SKM-1 (cell line): ENCODE measurements around the gene RGS3.
"Not testable (repeated sequence)": the region's sequence is repeated elsewhere in the genome, so short reads cannot be mapped to it uniquely, and the experiment has no call there.

ENCODE experiments used
- DNase-seq: peaks from one replicate; lab custom pipeline; 2025; ENCODE audit not compliant: unreplicated experiment; lab: John Stamatoyannopoulos, UW

The RGS3 gene

DNA sequence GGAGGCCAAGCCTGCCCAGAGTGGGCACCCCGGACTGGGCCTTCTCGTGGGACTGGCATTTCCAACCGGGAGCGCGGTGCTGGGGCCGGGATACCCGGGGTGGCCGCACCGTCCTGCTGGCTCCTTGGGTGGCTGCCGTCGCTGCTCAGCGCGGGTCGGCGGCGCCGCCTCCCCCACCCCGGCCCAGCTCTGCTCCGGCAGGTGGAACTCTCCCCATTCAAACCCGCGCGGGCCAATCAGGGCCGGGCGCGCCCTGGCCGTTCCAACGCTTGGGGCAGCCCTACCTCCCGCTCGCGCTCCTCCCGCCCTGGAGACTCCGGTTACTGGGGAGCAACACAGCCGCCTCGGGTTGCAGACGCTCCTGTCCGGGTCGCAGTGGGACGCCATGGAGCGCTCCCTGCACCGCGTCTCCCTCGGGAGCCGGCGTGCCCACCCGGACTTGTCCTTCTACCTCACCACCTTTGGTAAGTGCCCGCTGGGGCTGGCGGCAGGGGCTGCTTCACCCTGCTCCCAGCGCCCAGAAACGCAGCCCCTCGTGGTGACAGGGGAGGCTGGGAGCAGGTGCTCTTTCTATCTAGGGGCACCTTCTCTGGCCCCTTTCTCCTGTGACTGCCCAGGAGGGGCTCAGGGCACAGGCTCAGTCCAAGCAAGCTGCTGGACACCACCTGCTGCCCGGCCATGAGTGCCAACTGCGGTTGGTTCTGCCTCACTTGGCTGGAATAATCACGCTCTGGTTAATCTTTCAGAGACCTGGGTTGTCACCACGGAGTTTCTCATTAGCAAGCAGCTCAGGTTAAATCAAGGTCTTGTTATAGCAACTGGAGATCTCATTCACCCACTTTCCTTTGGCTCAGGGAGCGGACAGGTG, at the start of gene RGS3:
Gene RGS3, plus strand, starts transcription at position 310 of the 868 bp plus-strand sequence. Its CDS starts 76 bp downstream, at position 386.
- DNase-seq: no peak

DNA sequence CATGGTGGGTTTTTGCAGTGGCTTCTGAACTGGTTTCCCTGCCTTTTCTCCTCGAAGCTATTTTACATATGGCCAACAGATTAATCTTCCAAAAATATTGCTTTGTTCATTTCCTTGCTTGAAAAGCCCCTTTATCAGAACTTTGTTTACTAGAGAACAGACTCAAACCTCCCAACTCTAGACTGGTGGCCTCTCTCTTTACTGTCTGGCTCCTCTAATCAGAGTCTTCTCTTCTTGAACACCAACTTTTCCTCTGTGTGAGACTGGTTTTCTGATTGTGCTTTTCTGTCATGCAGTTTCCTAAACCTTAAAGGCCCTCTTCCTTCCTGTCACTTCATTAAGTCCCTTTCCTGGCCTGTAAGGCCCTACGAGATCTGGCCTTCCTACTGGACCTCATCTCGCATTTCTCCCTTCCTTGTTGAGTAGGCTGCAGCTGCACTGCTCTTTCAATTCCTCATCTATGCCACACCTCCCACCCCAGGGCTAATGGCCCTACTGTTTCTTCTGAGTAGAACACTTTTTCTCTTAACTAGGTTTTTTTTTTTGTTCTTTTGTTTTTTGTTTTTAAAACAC, 47.3 kb upstream of the RGS3 start:
- no peak for DNase-seq

DNA sequence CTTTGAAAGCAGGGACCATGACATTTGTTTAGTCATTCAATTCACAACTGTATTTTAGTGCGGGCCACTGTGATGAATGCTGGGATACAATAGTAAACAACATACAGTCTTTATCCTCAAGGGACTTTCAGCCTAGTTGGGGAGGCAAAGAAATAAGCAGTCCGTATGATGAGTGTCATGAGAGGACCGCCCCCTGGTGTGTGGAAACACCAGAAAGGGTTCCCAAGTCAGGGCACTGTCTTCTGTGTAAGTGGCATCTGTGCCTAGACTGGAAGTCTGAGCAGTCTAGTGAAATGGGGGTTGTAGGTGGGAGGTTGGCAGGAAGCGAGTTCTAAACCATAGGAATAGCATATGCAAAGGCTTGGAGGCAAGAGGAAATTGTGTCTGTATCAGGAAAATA, 46.2 kb upstream of the RGS3 start:
- no peak for DNase-seq

DNA sequence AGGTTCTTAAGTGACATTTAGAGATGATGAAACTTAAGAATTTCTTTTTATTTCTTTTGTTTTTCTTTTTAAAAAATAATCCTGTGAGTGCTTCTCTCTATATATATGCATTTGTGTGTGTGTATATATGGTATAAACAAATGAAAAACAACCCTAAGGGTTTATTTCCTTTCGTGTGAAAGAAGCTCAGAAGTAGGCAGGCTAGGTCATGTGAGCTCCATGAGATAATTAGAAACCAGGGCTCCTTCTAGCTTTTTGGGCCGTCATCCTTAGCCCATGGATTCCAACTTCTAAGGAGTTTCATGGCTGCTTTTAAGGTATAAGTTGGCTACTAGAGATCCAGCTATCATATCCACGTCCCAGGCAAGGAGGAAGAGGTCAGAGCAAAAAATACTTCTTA, 41.8 kb upstream of the RGS3 start:
- no peak for DNase-seq

DNA sequence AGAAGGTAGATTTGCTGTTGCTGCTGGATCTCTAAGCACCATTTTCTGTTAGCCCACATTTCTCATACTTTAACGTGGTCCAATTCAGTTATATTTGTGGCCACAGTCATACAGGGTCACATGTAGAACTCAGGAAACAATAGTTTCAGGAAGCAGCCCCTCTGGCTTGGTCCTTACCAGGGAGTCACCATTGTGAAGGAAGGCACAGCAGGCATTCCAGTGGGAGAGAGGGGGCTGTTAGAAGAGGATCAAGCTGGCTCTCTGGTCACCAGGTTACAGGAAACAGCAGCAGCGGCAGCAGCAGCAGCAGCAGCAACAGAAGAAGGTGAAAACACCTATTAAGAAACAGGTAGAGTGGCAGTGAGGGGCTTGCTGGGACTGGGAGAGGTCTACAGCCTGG, 38.5 kb upstream of the RGS3 start:
- no peak for DNase-seq

DNA sequence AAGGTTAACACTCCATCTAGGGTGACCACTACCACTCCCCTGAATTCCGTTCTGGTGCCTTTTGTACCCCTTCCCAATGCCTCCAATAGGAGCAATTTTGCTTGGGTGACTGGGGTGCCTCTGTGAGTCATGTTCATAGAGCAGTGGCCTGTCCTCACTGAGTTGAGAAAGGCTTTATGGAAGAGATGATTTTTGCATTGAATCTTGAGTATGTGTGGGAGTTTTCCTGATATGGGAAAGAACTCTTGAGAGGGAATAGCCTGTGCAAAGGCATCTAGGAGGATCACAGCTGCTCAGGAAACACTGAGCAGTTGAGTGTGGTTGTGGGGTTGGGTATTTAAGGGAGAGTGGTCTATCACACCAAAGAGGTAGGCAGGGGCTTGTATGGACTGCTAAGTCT, 36.8 kb upstream of the RGS3 start:
- DNase-seq: no peak

DNA sequence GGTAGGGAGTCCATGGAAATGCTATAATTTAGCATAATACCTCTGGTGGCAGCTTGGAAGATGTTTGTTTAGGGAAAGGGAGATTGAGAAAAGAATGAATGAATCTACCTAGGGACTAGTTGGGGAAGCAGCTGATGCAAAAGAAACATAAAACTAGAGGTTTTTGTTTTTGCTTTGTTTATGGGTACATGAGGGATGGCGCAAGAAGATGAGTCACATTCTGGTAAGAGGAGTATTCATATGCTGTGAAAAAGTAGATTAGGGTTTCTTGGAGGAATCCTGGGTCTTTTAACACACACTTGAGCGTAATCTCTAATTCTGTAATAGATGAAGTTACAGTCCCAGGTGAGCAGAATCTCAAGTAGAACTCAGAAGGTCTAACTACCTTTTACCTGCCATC, 35.9 kb upstream of the RGS3 start:
- DNase-seq: no peak

DNA sequence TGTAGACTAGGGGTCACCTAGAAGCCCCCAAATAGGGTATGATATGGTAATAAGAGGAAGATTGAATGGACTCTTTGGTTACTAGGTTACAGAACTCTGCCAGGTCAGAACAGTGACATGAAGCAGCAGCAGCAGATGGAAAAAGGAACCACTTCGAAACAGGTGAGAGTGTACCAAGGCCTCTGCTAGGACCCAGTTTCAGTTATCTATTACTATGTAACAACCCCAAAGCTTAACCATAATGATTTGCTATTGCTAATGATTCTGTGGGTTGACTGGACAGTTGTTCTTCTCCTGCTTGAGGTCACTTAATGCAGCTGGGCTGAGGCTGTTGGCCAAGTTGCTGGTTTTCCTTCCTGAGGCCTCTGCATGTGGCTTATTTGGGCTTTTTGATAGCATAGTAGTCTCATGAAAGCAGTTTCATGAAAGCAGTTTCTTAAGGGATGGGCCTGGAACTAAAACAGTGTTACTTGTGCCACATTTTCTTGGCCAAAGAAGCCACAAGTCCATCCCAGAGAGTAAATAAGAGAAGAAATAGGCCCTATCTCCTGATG, 35.4 kb upstream of the RGS3 start:
- no peak for DNase-seq

DNA sequence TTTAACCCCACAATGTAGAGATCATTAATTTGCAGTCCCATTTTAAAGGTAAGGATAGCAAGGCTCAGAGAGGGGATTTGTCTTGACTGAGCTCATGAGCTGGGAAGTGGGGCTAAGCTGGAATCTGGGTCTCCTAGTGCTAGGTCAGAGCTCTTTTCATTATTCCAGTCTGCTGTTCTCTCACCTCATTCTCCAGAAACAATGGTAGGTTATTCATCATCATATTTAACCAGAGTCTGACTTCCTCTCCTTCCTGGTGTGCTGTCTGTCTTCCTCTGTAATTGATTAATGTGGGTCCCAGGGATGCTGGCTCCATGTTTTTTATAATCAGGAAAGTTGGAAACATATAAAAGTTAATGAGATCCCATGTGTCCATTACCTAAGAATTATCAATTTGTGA, 32.3 kb upstream of the RGS3 start:
- DNase-seq: no peak

DNA sequence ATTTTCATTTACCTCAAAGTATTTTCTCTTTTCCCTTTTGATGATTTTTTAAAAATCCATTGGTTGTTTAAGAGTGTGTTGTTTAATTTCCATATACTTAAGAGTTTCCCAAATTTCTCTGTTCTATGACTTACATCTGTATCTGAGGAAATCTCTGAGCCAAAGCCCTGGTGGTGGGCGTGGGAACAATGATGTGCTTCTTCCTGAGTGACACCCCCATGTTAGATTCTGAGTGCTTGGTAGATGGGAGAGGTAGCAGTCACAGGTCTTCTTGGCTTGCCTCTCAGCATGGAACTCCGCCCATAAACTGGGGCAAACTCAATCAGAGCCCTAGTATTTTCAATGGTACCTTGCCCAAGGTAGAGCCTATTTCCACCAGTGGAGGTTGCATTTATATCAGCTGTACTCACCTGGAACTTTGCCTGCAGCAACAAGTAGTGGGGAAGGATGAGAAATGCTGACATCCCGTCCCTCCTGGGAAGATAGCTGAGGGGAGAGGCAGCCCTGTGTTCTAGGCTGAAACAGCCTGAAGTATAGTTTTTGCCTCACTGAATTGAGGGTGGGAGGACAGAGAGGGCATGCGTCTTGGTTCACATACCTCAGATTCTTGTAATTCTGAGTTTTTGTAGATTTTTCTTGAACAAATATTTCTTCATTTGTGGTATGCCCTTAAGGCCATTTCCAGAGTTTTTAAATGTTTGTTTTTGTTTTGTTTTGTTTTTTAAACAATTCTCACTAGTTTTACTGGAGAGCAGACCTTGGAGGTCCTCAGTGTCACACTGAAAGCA, 26.6 kb upstream of the RGS3 start:
- no peak for DNase-seq

DNA sequence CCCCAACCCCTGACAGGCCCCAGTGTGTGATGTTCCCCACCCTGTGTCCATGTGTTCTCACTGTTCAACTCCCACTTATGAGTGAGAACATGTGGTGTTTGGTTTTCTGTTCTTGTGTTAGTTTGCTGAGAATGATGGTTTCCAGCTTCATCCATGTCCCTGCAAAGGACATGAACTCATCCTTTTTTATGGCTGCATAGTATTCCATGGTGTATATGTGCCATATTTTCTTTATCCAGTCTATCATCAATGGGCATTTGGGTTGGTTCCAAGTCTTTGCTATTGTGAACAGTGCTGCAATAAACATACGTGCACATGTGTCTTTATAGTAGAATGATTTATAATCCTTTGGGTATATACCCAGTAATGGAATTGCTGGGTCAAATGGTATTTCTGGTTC, 25.8 kb upstream of the RGS3 start:
- DNase-seq: not testable (repeated sequence)

DNA sequence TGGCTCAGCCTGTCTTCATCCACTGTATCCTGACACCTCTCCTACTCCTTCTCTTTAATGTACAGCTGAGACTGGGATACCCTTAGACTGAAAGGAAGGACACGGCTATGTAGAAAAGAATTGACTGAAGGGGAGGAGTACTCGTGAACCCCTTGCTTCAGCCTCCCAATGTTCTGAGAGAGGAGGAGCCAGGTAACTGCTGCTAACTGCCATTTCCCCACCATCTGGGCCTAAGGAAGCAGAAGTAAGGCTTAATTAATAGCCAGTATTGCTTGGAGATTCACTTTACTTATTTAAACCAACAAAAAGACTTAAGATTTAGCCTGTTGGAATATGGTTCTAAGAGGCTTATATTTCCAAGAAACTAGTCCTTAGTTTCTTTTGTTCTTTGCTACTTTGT, 18.8 kb upstream of the RGS3 start:
- DNase-seq: no peak

DNA sequence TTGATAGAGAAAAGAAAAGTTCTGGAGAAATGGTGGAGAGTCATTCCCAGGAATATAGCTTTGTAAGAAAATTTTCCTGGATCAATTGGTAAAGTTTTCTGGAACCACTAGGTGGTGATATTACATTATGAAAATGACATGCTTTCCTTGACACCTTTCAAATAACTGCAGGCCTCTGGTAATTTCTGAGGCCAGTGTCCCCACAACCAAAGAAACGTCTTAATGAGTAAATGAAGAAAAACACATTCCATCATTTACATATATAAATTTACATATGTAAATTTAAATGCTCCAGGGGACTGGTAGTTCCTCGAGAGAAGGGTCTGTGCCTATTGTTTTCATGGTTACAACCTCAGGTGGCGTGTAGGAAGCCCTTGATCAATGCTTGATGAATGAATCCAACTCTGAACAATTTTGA, 17.2 kb upstream of the RGS3 start:
- DNase-seq: no peak

DNA sequence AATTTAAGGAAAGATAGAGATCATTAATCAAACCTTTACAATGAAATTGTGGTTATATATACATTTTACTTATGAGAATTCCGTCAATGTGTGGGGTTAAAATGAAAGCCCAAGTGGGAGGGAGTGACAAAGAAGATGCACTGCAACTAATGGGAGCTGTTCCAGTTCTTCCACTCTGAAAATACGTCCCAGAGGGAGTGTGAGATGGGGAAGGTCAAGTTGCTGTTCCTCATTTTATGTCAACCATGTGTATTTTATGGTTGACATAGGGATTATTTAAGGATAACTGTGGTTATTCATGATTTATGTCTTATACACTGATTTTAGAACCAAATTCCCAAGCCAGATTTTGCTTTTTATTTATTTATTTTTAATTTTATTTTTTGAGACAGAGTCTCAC, 14.2 kb upstream of the RGS3 start:
- no peak for DNase-seq

DNA sequence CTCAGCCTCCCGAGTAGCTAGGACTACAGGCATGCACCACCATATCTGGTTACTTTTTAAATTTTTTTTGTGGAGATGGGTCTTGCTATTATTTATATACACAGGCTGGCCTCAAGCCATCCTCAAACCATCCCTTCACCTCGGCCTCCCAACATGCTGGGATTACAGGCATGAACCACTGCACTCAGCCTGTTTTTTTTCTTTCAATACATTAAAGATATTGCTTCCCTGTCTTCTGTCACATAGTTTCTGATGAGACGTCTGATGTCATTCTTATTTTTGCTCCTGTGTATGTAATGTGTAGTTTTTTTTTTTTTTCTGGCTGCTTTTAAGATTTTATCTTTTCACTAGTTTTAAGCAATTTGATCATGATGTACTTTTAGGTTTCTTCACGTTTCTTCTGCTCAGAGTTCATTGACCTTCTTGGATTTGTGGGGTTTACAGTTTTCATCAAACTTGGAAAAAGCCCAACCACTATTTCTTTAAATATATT, 11.4 kb upstream of the RGS3 start:
- DNase-seq: no peak

DNA sequence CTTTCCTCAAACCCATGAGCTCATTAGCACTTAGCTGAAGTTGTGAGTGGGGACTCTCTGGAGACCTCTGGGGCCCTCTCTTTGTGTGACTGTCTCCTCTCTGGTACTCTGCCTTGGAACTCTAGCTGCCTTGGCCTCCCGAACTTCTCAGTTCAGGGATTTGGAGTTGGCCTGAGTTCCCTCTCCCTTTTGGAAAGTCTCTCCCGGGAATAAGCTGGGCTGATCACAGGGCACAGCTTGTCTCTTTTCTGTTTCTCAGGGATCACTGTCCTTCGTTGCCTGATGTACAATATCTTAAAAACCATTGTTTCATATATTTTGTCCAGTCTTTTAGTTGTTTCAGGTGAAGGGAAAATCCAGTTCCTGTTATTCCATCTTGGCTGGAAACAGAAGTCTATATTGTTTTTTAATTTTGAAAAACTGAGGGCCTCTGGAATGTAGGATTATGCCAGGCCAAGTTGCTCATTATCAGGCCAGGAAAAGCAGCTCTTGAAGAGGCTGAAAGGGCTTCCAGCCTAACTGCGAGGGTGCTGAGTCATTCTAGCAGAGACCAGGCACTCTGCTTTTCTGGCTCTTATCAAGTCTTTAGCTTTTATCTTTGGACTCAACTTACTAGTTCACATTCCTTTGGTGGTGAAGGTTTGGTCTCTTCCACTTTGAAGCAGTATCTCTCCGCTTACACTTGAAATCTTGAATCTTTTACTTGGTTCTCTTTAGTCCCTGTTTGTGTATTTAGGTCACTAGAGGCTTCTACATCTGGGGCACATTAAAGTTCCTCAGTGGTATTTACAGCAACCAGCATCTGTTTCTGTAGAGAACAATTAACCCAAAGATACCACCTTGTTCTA, 8.4 kb upstream of the RGS3 start:
- DNase-seq: no peak

DNA sequence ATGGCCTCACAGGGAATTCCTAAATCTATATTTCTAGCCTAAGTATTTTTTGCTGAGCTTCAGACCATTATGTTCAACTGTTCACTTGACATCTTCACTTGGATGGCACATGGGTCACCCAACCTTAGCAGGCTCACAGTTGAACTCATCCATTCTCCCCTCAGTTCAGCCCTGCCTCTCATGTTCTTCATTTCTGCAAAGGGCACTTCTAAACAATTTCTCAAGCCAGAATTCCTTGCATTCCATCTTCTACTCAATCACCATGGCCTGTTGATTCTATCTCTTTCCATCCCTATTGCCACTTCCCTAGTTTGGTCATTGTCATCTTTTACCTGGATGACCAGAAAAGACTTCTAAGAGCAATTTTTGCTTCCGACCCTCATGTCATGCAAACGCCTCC, 7.3 kb upstream of the RGS3 start:
- DNase-seq: no peak

DNA sequence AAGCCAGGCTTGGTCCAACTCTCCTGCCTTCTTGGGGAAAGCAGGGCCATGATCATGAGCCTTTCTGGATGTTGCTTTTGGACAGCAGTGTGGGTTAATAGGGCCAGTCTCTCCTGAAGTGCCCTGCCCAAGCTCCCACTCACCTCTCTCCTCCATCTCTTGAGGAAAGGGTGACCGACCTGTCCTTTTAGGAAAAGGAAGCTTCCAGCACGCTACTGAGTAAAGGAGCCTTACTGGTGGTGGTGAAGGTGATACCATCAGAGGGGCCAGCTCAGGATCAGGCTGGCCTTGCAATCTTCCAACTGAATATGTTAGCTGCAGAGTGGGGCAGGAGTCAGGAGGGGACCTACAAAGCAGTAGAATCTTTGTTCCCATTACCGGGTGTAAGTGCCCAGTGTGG, 2.2 kb upstream of the RGS3 start:
- DNase-seq: no peak

DNA sequence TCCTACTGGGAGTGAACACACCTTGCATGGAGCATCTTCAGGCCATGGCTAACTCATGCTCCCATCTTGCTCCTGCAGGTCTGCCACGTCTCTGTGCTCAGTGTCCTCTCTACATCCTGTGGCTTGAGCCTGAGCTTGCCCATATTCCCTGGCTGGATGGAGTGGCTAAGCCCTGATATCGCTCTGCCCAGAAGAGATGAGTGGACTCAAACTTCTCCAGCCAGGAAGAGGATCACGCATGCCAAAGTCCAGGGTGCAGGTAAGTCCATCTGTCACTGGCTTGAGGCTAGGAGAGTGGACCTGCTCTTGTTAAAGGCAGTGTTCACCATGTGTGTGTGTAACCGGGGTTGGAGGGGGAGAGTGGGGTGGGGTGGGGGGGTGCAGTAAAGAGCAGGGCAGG, 1.6 kb upstream of the RGS3 start:
- no peak for DNase-seq

DNA sequence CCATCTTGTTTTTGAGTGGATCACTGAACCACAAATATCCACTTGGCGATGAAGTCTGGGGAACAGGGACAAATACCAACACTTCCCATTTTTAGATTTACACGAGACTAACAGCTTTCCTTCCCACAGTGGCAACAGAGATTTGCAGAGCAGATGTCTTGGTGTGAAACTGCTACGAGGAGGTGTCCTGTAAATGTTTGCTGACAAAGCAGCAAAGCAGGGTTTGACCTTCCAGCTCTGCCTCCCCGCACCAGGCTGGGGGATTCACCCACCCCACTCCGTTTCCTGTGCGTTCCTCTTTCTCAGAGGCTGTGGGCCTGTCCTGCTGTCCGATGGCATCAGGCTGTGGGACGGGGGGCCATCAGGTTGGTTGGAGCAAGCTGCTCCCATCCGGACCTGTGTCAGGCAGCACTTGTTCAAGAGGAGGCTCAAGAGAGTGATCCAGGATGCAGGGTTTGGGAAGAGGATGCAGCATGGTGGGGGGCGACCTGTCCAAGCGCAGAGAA, 693 bp upstream of the RGS3 start:
- no peak for DNase-seq
